ENCODE measurements around the gene IGF1R. TPM values are rescaled to one million over a fixed set of nuclear protein-coding genes. Genes with fewer than 3 reads are reported as not detected.

IGF1R gene
- total and polyA plus RNA-seq, 2 of the 8 experiments (the other 6 are each of a cell fraction or from before 2014, with no cell fraction given) = 32.9 to 109 TPM

DNA sequence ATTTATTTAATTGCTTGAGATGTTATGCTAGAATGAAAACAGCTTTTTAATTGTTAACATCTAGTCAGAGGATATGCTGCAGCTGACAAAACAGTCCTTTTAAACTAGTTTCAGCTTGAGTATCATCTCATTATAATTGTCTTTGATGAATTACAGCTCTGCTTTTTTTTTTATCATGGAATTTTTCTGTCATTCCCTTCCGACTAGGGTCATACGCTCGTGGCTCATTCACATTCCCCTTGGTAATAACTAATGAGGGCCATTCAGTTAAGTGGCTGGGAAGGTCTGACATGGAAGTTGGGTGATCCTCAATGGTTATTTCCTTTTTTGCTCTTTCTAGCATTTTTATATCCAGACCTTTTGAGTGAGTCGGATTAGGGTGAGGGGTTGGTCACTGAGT lies 282.2 kb downstream of the IGF1R start:
- 86% methylated on average over 4 of the region's 4 CpGs; no CpG with 5 or more reads in 1 of the 2 experiments for WGBS, 2 experiments (ENCODE audit: extremely low coverage in 1 of 2, insufficient coverage in 1 of 2, insufficient read length in 1 of 2, insufficient replicate concordance in 2 of 2, low coverage in 1 of 2, low lambda C conversion rate in 2 of 2, missing lambda C conversion rate in 1 of 2)
- no peaks in the 10 kb centered on the region for H3K4me1 ChIP-seq (replicated peaks in 1 of 4; ENCODE audit: control insufficient read depth in 3 of 4, insufficient read depth in 4 of 4, low read length in 3 of 4)
- H3K79me1 ChIP-seq (ENCODE audit: low read depth, low read length) = no peaks in the 10 kb centered on the region; the same call in none of the 2 replicates
- H3K79me2 ChIP-seq (ENCODE audit: control insufficient read depth in 1 of 2, insufficient read depth in 2 of 2, low read length in 2 of 2) = no peaks in the 10 kb centered on the region
- H3K27me3 ChIP-seq (replicated peaks in 1 of 4; ENCODE audit: control insufficient read depth in 3 of 4, extremely low read depth in 1 of 4, insufficient read depth in 3 of 4, low read length in 3 of 4) = no peaks in the 10 kb centered on the region
- no peak overlapping the region for H2BK20ac ChIP-seq (ENCODE audit: low read length)
- H3K56ac ChIP-seq (replicated peaks; ENCODE audit: insufficient read length, low read depth, low read length) = no peak overlapping the region
- no peak overlapping the region for H3K4me2 ChIP-seq (ENCODE audit: insufficient read depth in 1 of 2, low read depth in 2 of 2, low read length in 2 of 2)
- H2BK5ac ChIP-seq (ENCODE audit: low read depth, low read length) = no peak overlapping the region
- CTCF ChIA-PET (ENCODE audit: partially characterized antibody) = interaction anchor here (0.6 to 1.2 kb wide), 4 partner anchors 10 to 410 kb away, joined by 3 to 4 read pairs (median 3); no protein-coding TSS in a partner anchor
- FAIRE-seq = no peak
- no peak overlapping the region for H3K27ac ChIP-seq (ENCODE audit: low read depth, low read length)
- H4K20me1 ChIP-seq (replicated peaks in 1 of 2; ENCODE audit: control insufficient read depth in 1 of 2, insufficient read depth in 2 of 2, low read length in 2 of 2) = no peaks in the 10 kb centered on the region
- H2AFZ ChIP-seq (ENCODE audit: low read length) = no peak overlapping the region
- H3K23ac ChIP-seq (ENCODE audit: insufficient read length) = no peak overlapping the region
- H3K23me2 ChIP-seq (ENCODE audit: low read depth, low read length) = no peaks in the 10 kb centered on the region
- TF ChIP-seq CBX8 (IDR thresholded peaks at IDR 0.05; ENCODE audit: borderline replicate concordance, low read depth, low read length) = no peak
- TF ChIP-seq, protein P1, sequence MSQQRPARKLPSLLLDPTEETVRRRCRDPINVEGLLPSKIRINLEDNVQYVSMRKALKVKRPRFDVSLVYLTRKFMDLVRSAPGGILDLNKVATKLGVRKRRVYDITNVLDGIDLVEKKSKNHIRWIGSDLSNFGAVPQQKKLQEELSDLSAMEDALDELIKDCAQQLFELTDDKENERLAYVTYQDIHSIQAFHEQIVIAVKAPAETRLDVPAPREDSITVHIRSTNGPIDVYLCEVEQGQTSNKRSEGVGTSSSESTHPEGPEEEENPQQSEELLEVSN (IDR thresholded peaks at IDR 0.05) = no peak
- TF ChIP-seq, protein P2, sequence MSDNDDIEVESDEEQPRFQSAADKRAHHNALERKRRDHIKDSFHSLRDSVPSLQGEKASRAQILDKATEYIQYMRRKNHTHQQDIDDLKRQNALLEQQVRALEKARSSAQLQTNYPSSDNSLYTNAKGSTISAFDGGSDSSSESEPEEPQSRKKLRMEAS (IDR thresholded peaks at IDR 0.05) = no peak
- H2BK15ac ChIP-seq (ENCODE audit: low read length) = no peak overlapping the region
- no peak overlapping the region for H3K4ac ChIP-seq (replicated peaks; ENCODE audit: insufficient read length, low read depth, low read length)
- DNase-seq (ENCODE audit: low read depth in 1 of 2, low spot score in 2 of 2) = no peak
- no peak overlapping the region for H2BK120ac ChIP-seq (replicated peaks; ENCODE audit: low read depth, low read length)
- no peak overlapping the region for H3K18ac ChIP-seq (ENCODE audit: extremely low read depth, low read length)
- H3K14ac ChIP-seq (ENCODE audit: insufficient read length) = no peak overlapping the region
- no peak overlapping the region for H2BK12ac ChIP-seq (ENCODE audit: low read depth, low read length)
- peaks cover 5 to 44% (median 32%) of the 10 kb centered on the region in 4 experiments; a peak in 7 of 8 replicates for H3K36me3 ChIP-seq (ENCODE audit: control insufficient read depth in 2 of 4, insufficient read depth in 4 of 4, low read length in 3 of 4)
- no peak overlapping the region for H4K5ac ChIP-seq (ENCODE audit: insufficient read length, low read depth, low read length)
- H3K9me3 ChIP-seq (ENCODE audit: insufficient read depth in 2 of 2, low read depth in 1 of 2, low read length in 1 of 2) = no peaks in the 10 kb centered on the region
- H3K9ac ChIP-seq (replicated peaks in 1 of 4; ENCODE audit: extremely low read depth in 1 of 4, low read depth in 3 of 4, low read length in 3 of 4) = no peak overlapping the region
- POLR2A ChIA-PET (ENCODE audit: partially characterized antibody) = interaction anchor here (0.7 kb wide), 1 partner anchor 10 kb away, joined by 4 read pairs; no protein-coding TSS in a partner anchor
- no peak overlapping the region for H4K8ac ChIP-seq (ENCODE audit: extremely low read depth, insufficient read depth, low read length)
- H3K4me3 ChIP-seq (ENCODE audit: extremely low read depth in 1 of 4, insufficient read depth in 2 of 4, low read depth in 3 of 4, low read length in 4 of 4) = no peak overlapping the region
- H4K91ac ChIP-seq (replicated peaks; ENCODE audit: insufficient read length, low read length) = no peak overlapping the region
- H2AK5ac ChIP-seq (ENCODE audit: low read depth, low read length) = no peak overlapping the region
